GM12878 (cell line): Measurements from ENCODE around the gene ALKBH1. TPM values are rescaled to one million over a fixed set of nuclear protein-coding genes. Genes with fewer than 3 reads are reported as not detected.

Experiments
- ATAC-seq: fragments of 200-7000 bp; cut with Tn5 transposase; 3 replicates; pipeline ENCODE4 v1.9.1; 2020; ENCODE audit warnings: mild to moderate bottlenecking, moderate library complexity
- BruUV-seq: library from RNA; stranded (reverse); fragments of 400-500 nt; replicated peaks from 2 replicates; lab custom pipeline; 2021; lab: Mats Ljungman, UMichigan
- CTCF ChIA-PET: fragments of 300-600 bp; sonication (Branson Sonifier 250); formaldehyde crosslinking; extraction: SDS; loops from one replicate; lab custom pipeline; 2021; ENCODE audit warnings: inconsistent platforms; lab: Yijun Ruan, JAX
- POLR2A ChIA-PET: fragments of 350-600 bp; formaldehyde crosslinking; extraction: SDS; loops from one replicate; lab custom pipeline; 2021; ENCODE audit warnings: inconsistent platforms; lab: Charles Lee
- RAD21 ChIA-PET: fragments of 300-600 bp; sonication (Branson Sonifier 250); formaldehyde crosslinking; loops from one replicate; lab custom pipeline; 2023; ENCODE audit warnings: antibody characterized with exemption; ENCODE audit not compliant: unreplicated experiment; lab: Charles Lee
- SMC1A ChIA-PET: fragments of 300-600 bp; sonication (Branson Sonifier 250); formaldehyde crosslinking; loops from one replicate; lab custom pipeline; 2023; ENCODE audit not compliant: unreplicated experiment, uncharacterized antibody; lab: Charles Lee
- DNase-seq: peaks from one replicate; pipeline ENCODE4 v3.0.0-alpha.2; 2011; ENCODE audit warnings: low read depth, low spot score
- FAIRE-seq: peaks from 3 replicates; lab custom pipeline; 2011; peaks lifted over from hg19 to GRCh38; lab: Jason Lieb, UNC
- H2AFZ ChIP-seq: 2 replicates; pipeline ENCODE4 v1.6.0; 2011; ENCODE audit warnings: low read depth, low read length, control low read depth; ENCODE audit not compliant: control insufficient read depth
- H3K27ac ChIP-seq: 2 replicates; pipeline ENCODE4 v1.5.1; 2011; ENCODE audit warnings: control low read depth; ENCODE audit not compliant: control insufficient read depth, insufficient read depth
- H3K27me3 ChIP-seq, 2 experiments: replicated peaks in 1 of 2; 2 replicates each; pipeline versions ENCODE4 v1.6.0 to v1.6.1; 2011; ENCODE audit warnings: low read length in 1 of 2; ENCODE audit not compliant: control insufficient read depth in 2 of 2, insufficient read depth in 2 of 2
- H3K36me3 ChIP-seq, 2 experiments: 2 replicates each; pipeline ENCODE4 v1.5.1; 2011; ENCODE audit warnings: low read length in 1 of 2; ENCODE audit not compliant: control insufficient read depth in 2 of 2, insufficient read depth in 2 of 2
- H3K4me1 ChIP-seq: 2 replicates; pipeline ENCODE4 v1.6.1; 2011; ENCODE audit warnings: mild to moderate bottlenecking, low read length, moderate library complexity, mixed read lengths; ENCODE audit not compliant: control insufficient read depth, insufficient read depth
- H3K4me2 ChIP-seq: 2 replicates; pipeline ENCODE4 v1.6.0; 2011; ENCODE audit warnings: control low read depth; ENCODE audit not compliant: control insufficient read depth, insufficient read depth
- H3K4me3 ChIP-seq: fragments of 200-600 bp; sonication (generic); 2 replicates; pipeline ENCODE4 v1.5.1; 2016
- H3K79me2 ChIP-seq: 2 replicates; pipeline ENCODE4 v1.6.0; 2011; ENCODE audit warnings: low read length; ENCODE audit not compliant: control insufficient read depth, insufficient read depth
- H3K9ac ChIP-seq: 2 replicates; pipeline ENCODE4 v1.8.0; 2011; ENCODE audit warnings: low read length, control low read depth, mixed read lengths; ENCODE audit not compliant: control insufficient read depth, insufficient read depth
- H3K9me3 ChIP-seq: replicated peaks from 3 replicates; pipeline ENCODE4 v1.5.1; 2011; ENCODE audit warnings: mild to moderate bottlenecking, low read length; ENCODE audit not compliant: control insufficient read depth, insufficient read depth
- H4K20me1 ChIP-seq: 2 replicates; pipeline ENCODE4 v1.6.0; 2011; ENCODE audit not compliant: control insufficient read depth, insufficient read depth
- BRCA1 ChIP-seq: IDR thresholded peaks from 2 replicates; pipeline ENCODE4 v1.6.1; 2011; ENCODE audit warnings: low read depth, low read length, improper control_type of control experiment
- CBX3 ChIP-seq: fragments of 200-600 bp; sonication (generic); IDR thresholded peaks from 2 replicates; pipeline ENCODE4 v1.6.1; 2016; ENCODE audit warnings: low read depth, borderline replicate concordance
- CEBPB ChIP-seq, 2 experiments: fragments of 150-350 bp in 1 of 2; IDR thresholded peaks; 2 replicates each; pipeline ENCODE4 v1.6.1; 2012 to 2014; ENCODE audit warnings: low read depth in 2 of 2, low read length in 2 of 2, borderline replicate concordance in 1 of 2, inconsistent platforms in 1 of 2
- E2F4 ChIP-seq: IDR thresholded peaks from 2 replicates; pipeline ENCODE4 v1.6.1; 2012; ENCODE audit warnings: low read depth, low read length, improper control_type of control experiment
- GATAD2B ChIP-seq: fragments of 450-650 bp; conservative IDR thresholded peaks from 2 replicates; pipeline ENCODE4 v1.6.1; 2017; ENCODE audit warnings: low read depth, mild to moderate bottlenecking, moderate library complexity
- HCFC1 ChIP-seq: fragments of 150-350 bp; IDR thresholded peaks from 2 replicates; pipeline ENCODE4 v1.6.1; 2014; ENCODE audit warnings: low read length
- KDM1A ChIP-seq: fragments of 200-600 bp; sonication (generic); IDR thresholded peaks from 2 replicates; pipeline ENCODE4 v1.6.1; 2016; ENCODE audit warnings: borderline replicate concordance
- MTA3 ChIP-seq: IDR thresholded peaks from 2 replicates; pipeline ENCODE4 v1.6.1; 2012; ENCODE audit warnings: low read length, inconsistent platforms, borderline replicate concordance
- PRDM15 ChIP-seq: fragments of 450-650 bp; formaldehyde crosslinking; IDR thresholded peaks from 2 replicates; pipeline ENCODE4 v1.4.0; 2020; ENCODE audit warnings: mild to moderate bottlenecking, moderate library complexity
- YY1 ChIP-seq: IDR thresholded peaks from 2 replicates; pipeline ENCODE4 v1.6.1; 2011; ENCODE audit warnings: low read depth, mild to moderate bottlenecking, low read length
- ZNF274 ChIP-seq: IDR thresholded peaks from one replicate; pipeline ENCODE4 v1.8.0; 2011; ENCODE audit not compliant: insufficient read length, insufficient read depth
- ZNF384 ChIP-seq: IDR thresholded peaks from 2 replicates; pipeline ENCODE4 v1.6.1; 2012; ENCODE audit warnings: low read depth, mild to moderate bottlenecking, low read length, improper control_type of control experiment, borderline replicate concordance
- WGBS: methylation state at CpG from one replicate; pipeline ENCODE4 v1.1.6; 2016; ENCODE audit warnings: low lambda C conversion rate; ENCODE audit not compliant: insufficient replicate concordance, insufficient coverage; ENCODE audit errors: missing lambda C conversion rate; 5-methylcytosine and 5-hydroxymethylcytosine counted together
- in situ Hi-C: fragments of 300-500 bp; cut with MboI; formaldehyde crosslinking; loops from 9 replicates; pipeline ENCODE4 v1.14.3; 2018; ENCODE audit warnings: mixed read lengths
- intact Hi-C: fragments of 100-400 bp; cut with micrococcal nuclease; formaldehyde crosslinking; loops from one replicate; pipeline ENCODE4 v1.14.2; 2022; ENCODE audit not compliant: unreplicated experiment
- polyA plus RNA-seq, 11 experiments: library from polyadenylated mRNA; depleted of rRNA in 4 of 11; unstranded in 6 of 11; stranded (reverse) in 5 of 11; fragments of >200 nt; fragmentation: Nextera tagmentation in 4 of 11; fragmentation: Illumina TruSeq in 1 of 11; extraction: Ambion mirVana in 4 of 11; extraction: Trizol in 1 of 11; gene quantifications; 1 replicate in 1 of 11; 2 replicates in 10 of 11; pipeline versions ENCODE4 v1.2.1 to v1.2.3, GENCODE V29; 2011 to 2016; ENCODE audit warnings: inconsistent platforms in 2 of 11, missing spikeins in 2 of 11, low read depth in 1 of 11
- total RNA-seq, 4 experiments: library from RNA; depleted of rRNA in 3 of 4; stranded (reverse); fragments of >200 nt in 3 of 4; fragmentation: Illumina TruSeq in 1 of 4; extraction: Trizol in 1 of 4; gene quantifications; 2 replicates each; pipeline versions ENCODE4 v1.2.1 to v1.2.3, GENCODE V29; 2013 to 2021
- TF ChIP-seq, protein P1 (sequence below): fragments of 450-650 bp; formaldehyde crosslinking; IDR thresholded peaks from 2 replicates; pipeline ENCODE4 v1.5.0; 2022; ENCODE audit warnings: mild to moderate bottlenecking, missing genetic modification characterization
- TF ChIP-seq, protein P2 (sequence below): fragments of 450-650 bp; IDR thresholded peaks from 2 replicates; pipeline ENCODE4 v1.6.1; 2017; ENCODE audit warnings: borderline replicate concordance

The ALKBH1 gene
- total and polyA plus RNA-seq, 10 of the 15 experiments (the other 5 are each of a cell fraction or from before 2014, with no cell fraction given), result 6.5 to 24.1 (median 17.0) TPM

- DNase-seq, result no peak
- no peak for FAIRE-seq
- no peak overlapping the region for H3K4me3 ChIP-seq
- 100% methylated on average over 3 of the region's 3 CpGs for WGBS
- RAD21 ChIA-PET, result no interaction called here
- no peak overlapping the region for H3K9ac ChIP-seq
- no peak overlapping the region for H2AFZ ChIP-seq
- in situ Hi-C loops (no loop called here), intact Hi-C loops (no loop called here)
- BruUV-seq, result no TSS peak
- ATAC-seq, result no peak
- SMC1A ChIA-PET, result interaction anchor here (1.1 kb wide), 1 partner anchor 36 kb away, joined by 6 read pairs; no protein-coding TSS in a partner anchor
- no peaks in the 10 kb centered on the region for H4K20me1 ChIP-seq
- H3K27me3 ChIP-seq, result no peaks in the 10 kb centered on the region
- H3K4me1 ChIP-seq, result no peaks in the 10 kb centered on the region
- POLR2A ChIA-PET, result no interaction called here
- H3K27ac ChIP-seq, result no peak overlapping the region
- H3K79me2 ChIP-seq, result no peaks in the 10 kb centered on the region
- CTCF ChIA-PET, result no interaction called here
- peaks cover 7 to 37% of the 10 kb centered on the region in 2 experiments for H3K36me3 ChIP-seq
- H3K9me3 ChIP-seq, result no peaks in the 10 kb centered on the region
- no peak overlapping the region for H3K4me2 ChIP-seq
- TF ChIP-seq CEBPB (IDR thresholded peaks at IDR 0.05; ENCODE audit: borderline replicate concordance in 1 of 2, low read depth in 2 of 2, low read length in 2 of 2), result no peak
- TF ChIP-seq ZNF384, result no peak
- TF ChIP-seq HCFC1, result no peak
- no peak for TF ChIP-seq PRDM15
- no peak for TF ChIP-seq MTA3
- no peak for TF ChIP-seq BRCA1
- no peak for TF ChIP-seq ZNF274
- TF ChIP-seq, protein P1, sequence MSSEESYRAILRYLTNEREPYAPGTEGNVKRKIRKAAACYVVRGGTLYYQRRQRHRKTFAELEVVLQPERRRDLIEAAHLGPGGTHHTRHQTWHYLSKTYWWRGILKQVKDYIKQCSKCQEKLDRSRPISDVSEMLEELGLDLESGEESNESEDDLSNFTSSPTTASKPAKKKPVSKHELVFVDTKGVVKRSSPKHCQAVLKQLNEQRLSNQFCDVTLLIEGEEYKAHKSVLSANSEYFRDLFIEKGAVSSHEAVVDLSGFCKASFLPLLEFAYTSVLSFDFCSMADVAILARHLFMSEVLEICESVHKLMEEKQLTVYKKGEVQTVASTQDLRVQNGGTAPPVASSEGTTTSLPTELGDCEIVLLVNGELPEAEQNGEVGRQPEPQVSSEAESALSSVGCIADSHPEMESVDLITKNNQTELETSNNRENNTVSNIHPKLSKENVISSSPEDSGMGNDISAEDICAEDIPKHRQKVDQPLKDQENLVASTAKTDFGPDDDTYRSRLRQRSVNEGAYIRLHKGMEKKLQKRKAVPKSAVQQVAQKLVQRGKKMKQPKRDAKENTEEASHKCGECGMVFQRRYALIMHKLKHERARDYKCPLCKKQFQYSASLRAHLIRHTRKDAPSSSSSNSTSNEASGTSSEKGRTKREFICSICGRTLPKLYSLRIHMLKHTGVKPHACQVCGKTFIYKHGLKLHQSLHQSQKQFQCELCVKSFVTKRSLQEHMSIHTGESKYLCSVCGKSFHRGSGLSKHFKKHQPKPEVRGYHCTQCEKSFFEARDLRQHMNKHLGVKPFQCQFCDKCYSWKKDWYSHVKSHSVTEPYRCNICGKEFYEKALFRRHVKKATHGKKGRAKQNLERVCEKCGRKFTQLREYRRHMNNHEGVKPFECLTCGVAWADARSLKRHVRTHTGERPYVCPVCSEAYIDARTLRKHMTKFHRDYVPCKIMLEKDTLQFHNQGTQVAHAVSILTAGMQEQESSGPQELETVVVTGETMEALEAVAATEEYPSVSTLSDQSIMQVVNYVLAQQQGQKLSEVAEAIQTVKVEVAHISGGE (CRISPR knock-in tag), result no peak
- TF ChIP-seq GATAD2B, result no peak
- no peak for TF ChIP-seq KDM1A
- TF ChIP-seq CBX3, result no peak
- TF ChIP-seq YY1, result no peak
- TF ChIP-seq E2F4, result no peak
- TF ChIP-seq, protein P2, sequence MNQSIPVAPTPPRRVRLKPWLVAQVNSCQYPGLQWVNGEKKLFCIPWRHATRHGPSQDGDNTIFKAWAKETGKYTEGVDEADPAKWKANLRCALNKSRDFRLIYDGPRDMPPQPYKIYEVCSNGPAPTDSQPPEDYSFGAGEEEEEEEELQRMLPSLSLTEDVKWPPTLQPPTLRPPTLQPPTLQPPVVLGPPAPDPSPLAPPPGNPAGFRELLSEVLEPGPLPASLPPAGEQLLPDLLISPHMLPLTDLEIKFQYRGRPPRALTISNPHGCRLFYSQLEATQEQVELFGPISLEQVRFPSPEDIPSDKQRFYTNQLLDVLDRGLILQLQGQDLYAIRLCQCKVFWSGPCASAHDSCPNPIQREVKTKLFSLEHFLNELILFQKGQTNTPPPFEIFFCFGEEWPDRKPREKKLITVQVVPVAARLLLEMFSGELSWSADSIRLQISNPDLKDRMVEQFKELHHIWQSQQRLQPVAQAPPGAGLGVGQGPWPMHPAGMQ, result no peak
These were observed 14.5 kb upstream of the ALKBH1 start for GRCh38 chr14:77722301-77722700.
